MM.1S (cell line): ENCODE data around the gene MAP3K7CL.

Experiments used
- EZH2 ChIP-seq: fragments of 300-600 bp; sonication (generic); optimal IDR thresholded peaks from 2 replicates; pipeline ENCODE3; 2017; ENCODE audit warnings: low read depth, mild to moderate bottlenecking, antibody characterized with exemption, low read length, mixed read lengths
- TF ChIP-seq, protein P1 (sequence below): fragments of 300-600 bp; sonication (generic); IDR thresholded peaks from 2 replicates; pipeline ENCODE4 v1.5.1; 2016; ENCODE audit warnings: antibody characterized with exemption, low read length, mixed read lengths

DNA sequence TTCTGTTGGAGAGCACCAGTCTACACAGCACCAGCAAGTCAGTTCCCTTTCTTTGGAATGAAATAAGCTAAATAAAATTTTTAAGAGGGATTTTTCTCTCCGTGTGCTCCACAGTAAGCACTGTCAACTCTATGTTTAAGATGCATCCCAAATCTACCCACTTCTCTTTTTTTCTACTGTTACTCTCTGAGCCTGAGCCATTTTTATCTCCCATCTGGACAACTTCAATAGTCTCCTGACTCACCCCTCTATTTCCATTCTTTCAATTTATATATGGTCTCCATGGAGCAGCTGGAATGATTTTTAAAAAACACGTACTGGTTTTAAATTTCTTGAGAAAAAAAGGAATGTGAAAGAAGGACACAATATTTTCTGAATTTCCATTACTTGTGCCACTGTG, 32.3 kb upstream of the MAP3K7CL start:
- TF ChIP-seq, protein P1, sequence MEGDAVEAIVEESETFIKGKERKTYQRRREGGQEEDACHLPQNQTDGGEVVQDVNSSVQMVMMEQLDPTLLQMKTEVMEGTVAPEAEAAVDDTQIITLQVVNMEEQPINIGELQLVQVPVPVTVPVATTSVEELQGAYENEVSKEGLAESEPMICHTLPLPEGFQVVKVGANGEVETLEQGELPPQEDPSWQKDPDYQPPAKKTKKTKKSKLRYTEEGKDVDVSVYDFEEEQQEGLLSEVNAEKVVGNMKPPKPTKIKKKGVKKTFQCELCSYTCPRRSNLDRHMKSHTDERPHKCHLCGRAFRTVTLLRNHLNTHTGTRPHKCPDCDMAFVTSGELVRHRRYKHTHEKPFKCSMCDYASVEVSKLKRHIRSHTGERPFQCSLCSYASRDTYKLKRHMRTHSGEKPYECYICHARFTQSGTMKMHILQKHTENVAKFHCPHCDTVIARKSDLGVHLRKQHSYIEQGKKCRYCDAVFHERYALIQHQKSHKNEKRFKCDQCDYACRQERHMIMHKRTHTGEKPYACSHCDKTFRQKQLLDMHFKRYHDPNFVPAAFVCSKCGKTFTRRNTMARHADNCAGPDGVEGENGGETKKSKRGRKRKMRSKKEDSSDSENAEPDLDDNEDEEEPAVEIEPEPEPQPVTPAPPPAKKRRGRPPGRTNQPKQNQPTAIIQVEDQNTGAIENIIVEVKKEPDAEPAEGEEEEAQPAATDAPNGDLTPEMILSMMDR = no peak
- no peak for TF ChIP-seq EZH2
